IMR-90 (cell line): ENCODE measurements around the gene RXFP2. TPM values are rescaled to one million over a fixed set of nuclear protein-coding genes. Genes with fewer than 3 reads are reported as not detected.

Experiments used
- ATAC-seq: fragments of 200-7000 bp; cut with Tn5 transposase; 2 replicates; pipeline ENCODE4 v1.9.1; 2020; ENCODE audit warnings: low read depth, mild to moderate bottlenecking, moderate library complexity
- BruUV-seq: library from RNA; stranded (reverse); fragments of 400-500 nt; replicated peaks from 2 replicates; lab custom pipeline; 2021; lab: Mats Ljungman, UMichigan
- CTCF ChIA-PET: fragments of 300-600 bp; formaldehyde crosslinking; extraction: SDS; loops from one replicate; lab custom pipeline; 2021; ENCODE audit warnings: antibody characterized with exemption; lab: Yijun Ruan, JAX
- POLR2A ChIA-PET: fragments of 300-600 bp; sonication (Branson Sonifier 250); formaldehyde crosslinking; loops from one replicate; lab custom pipeline; 2022; ENCODE audit warnings: antibody characterized with exemption; ENCODE audit not compliant: unreplicated experiment; lab: Charles Lee
- DNase-seq: peaks from one replicate; pipeline ENCODE4 v3.0.0; 2013
- H2AFZ ChIP-seq: replicated peaks from 2 replicates; pipeline ENCODE3; 2013; ENCODE audit warnings: low read length, mild to moderate bottlenecking; ENCODE audit not compliant: poor library complexity
- H2AK5ac ChIP-seq: 2 replicates; pipeline ENCODE4 v1.6.1; 2013; ENCODE audit warnings: low read depth, low read length, inconsistent platforms
- H2AK9ac ChIP-seq: replicated peaks from 2 replicates; pipeline ENCODE3; 2013; ENCODE audit warnings: mild to moderate bottlenecking, low read depth, low read length, moderate library complexity; ENCODE audit not compliant: poor library complexity
- H2BK120ac ChIP-seq: 2 replicates; pipeline ENCODE4 v1.6.1; 2013; ENCODE audit warnings: low read depth, low read length, inconsistent platforms
- H2BK15ac ChIP-seq: 3 replicates; pipeline ENCODE4 v1.6.1; 2013; ENCODE audit warnings: low read depth, low read length, inconsistent platforms
- H2BK20ac ChIP-seq: 2 replicates; pipeline ENCODE4 v1.6.1; 2013; ENCODE audit warnings: low read depth, mild to moderate bottlenecking, inconsistent platforms, low read length, moderate library complexity
- H2BK5ac ChIP-seq: 2 replicates; pipeline ENCODE4 v1.6.1; 2013; ENCODE audit warnings: mild to moderate bottlenecking, low read depth, low read length, inconsistent platforms; ENCODE audit not compliant: poor library complexity, severe bottlenecking
- H3K14ac ChIP-seq: replicated peaks from 2 replicates; pipeline ENCODE4 v1.6.1; 2013; ENCODE audit warnings: low read depth, low read length, inconsistent platforms
- H3K18ac ChIP-seq: 2 replicates; pipeline ENCODE4 v1.6.1; 2013; ENCODE audit warnings: low read depth, low read length, control low read depth
- H3K23ac ChIP-seq: 2 replicates; pipeline ENCODE4 v1.6.1; 2013; ENCODE audit warnings: low read depth, low read length, inconsistent platforms
- H3K27ac ChIP-seq: 2 replicates; pipeline ENCODE4 v1.5.1; 2013; ENCODE audit warnings: mild to moderate bottlenecking, control low read depth, low read length; ENCODE audit not compliant: insufficient read depth
- H3K27me3 ChIP-seq: 2 replicates; pipeline ENCODE4 v1.6.1; 2013; ENCODE audit warnings: low read length; ENCODE audit not compliant: control insufficient read depth, insufficient read depth
- H3K36me3 ChIP-seq: 2 replicates; pipeline ENCODE4 v1.6.1; 2013; ENCODE audit warnings: low read length, mixed read lengths; ENCODE audit not compliant: control insufficient read depth, insufficient read depth
- H3K4ac ChIP-seq: 2 replicates; pipeline ENCODE4 v1.6.1; 2013; ENCODE audit warnings: low read depth, low read length, inconsistent platforms
- H3K4me1 ChIP-seq: 2 replicates; pipeline ENCODE4 v1.6.1; 2013; ENCODE audit warnings: low read length, mixed read lengths; ENCODE audit not compliant: control insufficient read depth, insufficient read depth
- H3K4me2 ChIP-seq: 2 replicates; pipeline ENCODE4 v1.6.1; 2013; ENCODE audit warnings: low read depth, mild to moderate bottlenecking, control low read depth, low read length, moderate library complexity
- H3K4me3 ChIP-seq: 2 replicates; pipeline ENCODE4 v1.5.1; 2013; ENCODE audit warnings: low read depth, mild to moderate bottlenecking, control low read depth, low read length, moderate library complexity; ENCODE audit not compliant: insufficient read depth
- H3K56ac ChIP-seq: 2 replicates; pipeline ENCODE4 v1.6.1; 2013; ENCODE audit warnings: low read length, inconsistent platforms; ENCODE audit not compliant: insufficient read depth; ENCODE audit errors: extremely low read depth
- H3K79me1 ChIP-seq, 2 experiments: 2 replicates each; pipeline ENCODE4 v1.6.1; 2013; ENCODE audit warnings: low read length in 2 of 2, inconsistent platforms in 1 of 2, low read depth in 1 of 2
- H3K9ac ChIP-seq: 2 replicates; pipeline ENCODE4 v1.6.1; 2013; ENCODE audit warnings: low read depth, low read length, control low read depth
- H3K9me1 ChIP-seq: 2 replicates; pipeline ENCODE4 v1.6.1; 2013; ENCODE audit warnings: low read length, inconsistent platforms; ENCODE audit not compliant: insufficient read depth
- H3K9me3 ChIP-seq: 2 replicates; pipeline ENCODE4 v1.6.1; 2013; ENCODE audit warnings: low read length; ENCODE audit not compliant: control insufficient read depth, insufficient read depth
- H4K20me1 ChIP-seq: 2 replicates; pipeline ENCODE4 v1.6.1; 2013; ENCODE audit warnings: low read length, inconsistent platforms; ENCODE audit not compliant: insufficient read depth
- H4K5ac ChIP-seq: 2 replicates; pipeline ENCODE4 v1.6.1; 2013; ENCODE audit warnings: mild to moderate bottlenecking, low read depth, low read length, control low read depth
- H4K8ac ChIP-seq, 2 experiments: 2 replicates each; pipeline ENCODE4 v1.6.1; 2013; ENCODE audit warnings: low read depth in 2 of 2, low read length in 2 of 2, control low read depth in 1 of 2, inconsistent platforms in 1 of 2
- H4K91ac ChIP-seq: 2 replicates; pipeline ENCODE4 v1.6.1; 2013; ENCODE audit warnings: low read depth, low read length, inconsistent platforms; ENCODE audit not compliant: insufficient read depth
- BHLHE40 ChIP-seq: fragments of 150-350 bp; IDR thresholded peaks from 2 replicates; pipeline ENCODE4 v1.6.1; 2016; ENCODE audit warnings: mild to moderate bottlenecking, low read depth, low read length
- CEBPB ChIP-seq: IDR thresholded peaks from 2 replicates; pipeline ENCODE4 v1.6.1; 2012; ENCODE audit warnings: low read depth, low read length, improper control_type of control experiment
- CHD1 ChIP-seq: IDR thresholded peaks from 2 replicates; pipeline ENCODE4 v1.6.1; 2012; ENCODE audit warnings: low read depth, low read length, improper control_type of control experiment
- CTCF ChIP-seq: conservative IDR thresholded peaks from 2 replicates; pipeline ENCODE4 v1.5.1; 2012; ENCODE audit warnings: mild to moderate bottlenecking, low read depth, low read length, improper control_type of control experiment
- ELK1 ChIP-seq: fragments of 150-350 bp; IDR thresholded peaks from 2 replicates; pipeline ENCODE4 v1.6.1; 2016; ENCODE audit warnings: low read depth, mild to moderate bottlenecking, low read length, moderate library complexity, borderline replicate concordance
- FOS ChIP-seq: fragments of 150-350 bp; IDR thresholded peaks from 2 replicates; pipeline ENCODE4 v1.6.1; 2016; ENCODE audit warnings: low read depth, low read length
- MAFK ChIP-seq: IDR thresholded peaks from 2 replicates; pipeline ENCODE4 v1.6.1; 2012; ENCODE audit warnings: low read depth, low read length, improper control_type of control experiment
- MAZ ChIP-seq: IDR thresholded peaks from 2 replicates; pipeline ENCODE4 v1.6.1; 2012; ENCODE audit warnings: low read depth, mild to moderate bottlenecking, low read length, improper control_type of control experiment, moderate library complexity, borderline replicate concordance
- MXI1 ChIP-seq: IDR thresholded peaks from 2 replicates; pipeline ENCODE4 v1.6.1; 2012; ENCODE audit warnings: low read depth, mild to moderate bottlenecking, low read length, moderate library complexity, borderline replicate concordance
- NFE2L2 ChIP-seq: fragments of 150-350 bp; IDR thresholded peaks from 2 replicates; pipeline ENCODE4 v1.6.1; 2016; ENCODE audit warnings: low read depth, mild to moderate bottlenecking, low read length
- POLR2A ChIP-seq: IDR thresholded peaks from 2 replicates; pipeline ENCODE4 v1.6.1; 2012; ENCODE audit warnings: mild to moderate bottlenecking, low read depth, low read length
- RAD21 ChIP-seq: IDR thresholded peaks from 2 replicates; pipeline ENCODE4 v1.6.1; 2012; ENCODE audit warnings: low read length, improper control_type of control experiment
- RCOR1 ChIP-seq: IDR thresholded peaks from 2 replicates; pipeline ENCODE4 v1.6.1; 2012; ENCODE audit warnings: mild to moderate bottlenecking, low read length, improper control_type of control experiment; ENCODE audit not compliant: insufficient replicate concordance
- RFX5 ChIP-seq: IDR thresholded peaks from 2 replicates; pipeline ENCODE4 v1.8.0; 2012; ENCODE audit warnings: low read depth, mild to moderate bottlenecking, low read length, moderate library complexity
- SMC3 ChIP-seq: fragments of 150-350 bp; IDR thresholded peaks from 2 replicates; pipeline ENCODE4 v1.6.1; 2016; ENCODE audit warnings: low read depth, mild to moderate bottlenecking, antibody characterized with exemption, low read length, moderate library complexity
- USF2 ChIP-seq: fragments of 150-350 bp; IDR thresholded peaks from 2 replicates; pipeline ENCODE4 v1.6.1; 2017; ENCODE audit warnings: mild to moderate bottlenecking, antibody characterized with exemption, low read length, low read depth
- WGBS, 2 experiments: methylation state at CpG; one replicate each; pipeline versions ENCODE4 v1.1.5 to v1.1.7; 2013; ENCODE audit warnings: missing lambda C conversion rate in 2 of 2; ENCODE audit not compliant: insufficient read length in 1 of 2; ENCODE audit errors: extremely low coverage in 2 of 2; 5-methylcytosine and 5-hydroxymethylcytosine counted together
- dilution Hi-C: fragments of 300-500 bp; cut with HindIII; formaldehyde crosslinking; loops from one replicate; pipeline ENCODE4 v1.14.3; 2018; ENCODE audit warnings: low sequenced_read_pairs; ENCODE audit not compliant: unreplicated experiment
- in situ Hi-C: fragments of 300-500 bp; cut with MboI; formaldehyde crosslinking; loops from 3 replicates; pipeline ENCODE4 v1.14.3; 2019; ENCODE audit warnings: low sequenced_read_pairs, inconsistent platforms, mixed read lengths
- intact Hi-C: fragments of 100-400 bp; cut with micrococcal nuclease; formaldehyde crosslinking; loops from 2 replicates; pipeline ENCODE4 v1.10.0; 2022
- polyA plus RNA-seq, 3 experiments: library from polyadenylated mRNA; depleted of rRNA; stranded (reverse); fragments of >200 nt; gene quantifications; 2 replicates each; pipeline ENCODE4 v1.2.3, GENCODE V29; 2012; ENCODE audit warnings: low replicate concordance in 1 of 3
- total RNA-seq: library from RNA; depleted of rRNA; stranded (reverse); fragments of >200 nt; gene quantifications from 2 replicates; pipeline ENCODE4 v1.2.3, GENCODE V29; 2012

RXFP2 gene
- total and polyA plus RNA-seq, 2 of the 4 experiments (the other 2 are of a cell fraction): not detected

GRCh38 chr13:31733066-31733465 lies 6.3 kb upstream of the RXFP2 start:
- no peak overlapping the region for H4K5ac ChIP-seq
- no peak overlapping the region for H3K56ac ChIP-seq
- H3K27ac ChIP-seq: no peak overlapping the region
- no peak overlapping the region for H2BK20ac ChIP-seq
- H3K36me3 ChIP-seq: no peaks in the 10 kb centered on the region
- H3K9ac ChIP-seq: no peak overlapping the region
- H3K9me3 ChIP-seq: no peaks in the 10 kb centered on the region
- TF ChIP-seq ELK1: no peak
- no peak for TF ChIP-seq BHLHE40
- TF ChIP-seq USF2: no peak
- TF ChIP-seq CTCF: no peak
- TF ChIP-seq MAFK: no peak
- TF ChIP-seq POLR2A: no peak
- no peak for TF ChIP-seq CEBPB
- no peak for TF ChIP-seq NFE2L2
- TF ChIP-seq MAZ: no peak
- no peak for TF ChIP-seq FOS
- TF ChIP-seq RFX5: no peak
- TF ChIP-seq RAD21: no peak
- TF ChIP-seq RCOR1: no peak
- no peak for TF ChIP-seq MXI1
- TF ChIP-seq CHD1: no peak
- TF ChIP-seq SMC3: no peak
- dilution Hi-C loops (no loop called here), intact Hi-C loops (loop anchor here (10.0 kb wide), 1 partner anchor 78 kb away; no protein-coding TSS in a partner anchor), in situ Hi-C loops (loop anchor here (10.0 to 25.0 kb wide), 3 partner anchors 198 to 496 kb away; no protein-coding TSS in a partner anchor)
- H3K4me1 ChIP-seq: no peaks in the 10 kb centered on the region
- no peak overlapping the region for H2BK5ac ChIP-seq
- H3K4me3 ChIP-seq: 0 out of 2 replicates have a peak overlapping the region, but pooled peaks have one; percentile 10
- H3K14ac ChIP-seq: no peak overlapping the region
- DNase-seq (peak; percentile 40), ATAC-seq (peak; percentile 49)
- no peak overlapping the region for H4K91ac ChIP-seq
- no TSS peak for BruUV-seq
- H2AFZ ChIP-seq: no peak overlapping the region
- CTCF ChIA-PET: interaction anchor here (0.6 to 1.2 kb wide), 2 partner anchors 8 to 21 kb away, joined by 3 to 6 read pairs; no protein-coding TSS in a partner anchor
- peaks cover 5% of the 10 kb centered on the region; the same call in 1 of the 2 replicates for H3K27me3 ChIP-seq
- peak overlapping the region; percentile 89 for H3K4me2 ChIP-seq
- no peak overlapping the region for H2BK120ac ChIP-seq
- H2BK15ac ChIP-seq: no peak overlapping the region
- no peaks in the 10 kb centered on the region for H3K79me1 ChIP-seq
- no peak overlapping the region for H3K4ac ChIP-seq
- H3K9me1 ChIP-seq: no peaks in the 10 kb centered on the region
- WGBS, 2 experiments: no CpG with 5 or more reads among the region's 5 CpGs
- no peak overlapping the region for H4K8ac ChIP-seq
- no peaks in the 10 kb centered on the region for H4K20me1 ChIP-seq
- H3K18ac ChIP-seq: no peak overlapping the region
- no peak overlapping the region for H2AK9ac ChIP-seq
- 0 out of 2 replicates have a peak overlapping the region, but pooled peaks have one; percentile 5 for H3K23ac ChIP-seq
- POLR2A ChIA-PET: no interaction called here
- H2AK5ac ChIP-seq: no peak overlapping the region
